BJ (cell line): Measurements from ENCODE around the gene EXOC3. TPM values are rescaled to one million over a fixed set of nuclear protein-coding genes. Genes with fewer than 3 reads are reported as not detected.

Source experiments
- polyA plus RNA-seq: library from polyadenylated mRNA; depleted of rRNA; stranded (reverse); fragments of >200 nt; gene quantifications from 2 replicates; pipeline ENCODE4 v1.2.3, GENCODE V29; 2011; rRNA removed

EXOC3 gene
- polyA plus RNA-seq, 1 experiment: 32.1 TPM

Other genes starting within 250 kb of the EXOC3 start
- 4.5 and 4.8 TPM in 2 replicates for gene CCDC127, start 225.0 kb upstream of the EXOC3 start, polyA plus RNA-seq
- gene SDHA, start 224.9 kb upstream of the EXOC3 start, polyA plus RNA-seq: 74.9 and 112 TPM in 2 replicates
- gene PDCD6, start 171.5 kb upstream of the EXOC3 start, polyA plus RNA-seq: 153 and 200 TPM in 2 replicates
- 25.2 and 36.4 TPM in 2 replicates for gene AHRR, start 121.5 kb upstream of the EXOC3 start, polyA plus RNA-seq
- gene SLC9A3, start 81.3 kb downstream of the EXOC3 start, polyA plus RNA-seq: 0.98 and 1.2 TPM in 2 replicates
- gene CEP72, start 169.2 kb downstream of the EXOC3 start, polyA plus RNA-seq: 0.91 and 1.7 TPM in 2 replicates